Measurements from ENCODE around the gene SLC30A1. TPM values are rescaled to one million over a fixed set of nuclear protein-coding genes. Genes with fewer than 3 reads are reported as not detected.
A peak's percentile ranks its signal among the peaks of the same experiment; 100 is the strongest.

The SLC30A1 gene
- total and polyA plus RNA-seq, 2 of the 8 experiments (the other 6 are each of a cell fraction or from before 2014, with no cell fraction given): 4.5 to 14.0 TPM

DNA sequence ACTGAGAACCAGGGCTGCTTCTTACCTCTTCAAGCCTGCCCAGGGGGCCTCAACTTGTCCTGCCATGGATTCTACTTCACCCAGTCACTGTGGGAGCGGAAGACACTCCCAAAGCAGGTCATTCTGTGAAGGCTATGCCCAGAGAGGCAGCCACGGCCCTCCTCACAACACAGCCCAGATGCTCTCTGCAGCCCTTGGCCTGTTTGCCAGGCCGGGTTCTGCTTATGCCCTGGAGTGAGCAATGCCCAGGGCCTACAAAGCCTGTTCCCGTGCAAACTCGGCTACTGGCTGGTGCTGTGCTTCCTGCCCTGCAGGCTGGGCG is 33.8 kb upstream of the SLC30A1 start:
- H3K4me3 ChIP-seq (ENCODE audit: extremely low read depth in 1 of 4, insufficient read depth in 2 of 4, low read depth in 3 of 4, low read length in 4 of 4): no peak overlapping the region
- no peaks in the 10 kb centered on the region for H3K79me1 ChIP-seq (ENCODE audit: low read depth, low read length)
- DNase-seq (ENCODE audit: low read depth in 1 of 2, low spot score in 2 of 2) (no peak), FAIRE-seq (no peak)
- H2BK5ac ChIP-seq (ENCODE audit: low read depth, low read length): peak overlapping the region; percentile 35; the same call in 1 of the 2 replicates
- H3K4ac ChIP-seq (replicated peaks; ENCODE audit: insufficient read length, low read depth, low read length): no peak overlapping the region
- no peak overlapping the region for H4K91ac ChIP-seq (replicated peaks; ENCODE audit: insufficient read length, low read length)
- 0 out of 2 replicates have a peak overlapping the region, but pooled peaks have one; percentile 49 for H2AFZ ChIP-seq (ENCODE audit: low read length)
- H2AK5ac ChIP-seq (ENCODE audit: low read depth, low read length): no peak overlapping the region
- ChIA-PET CTCF (ENCODE audit: partially characterized antibody) (interaction anchor here (1.2 to 1.8 kb wide), 3 partner anchors 33 to 100 kb away, joined by 5 read pairs; no protein-coding TSS in a partner anchor), POLR2A (ENCODE audit: partially characterized antibody) (interaction anchor here (1.3 kb wide), 1 partner anchor 8 kb away, joined by 4 read pairs; no protein-coding TSS in a partner anchor)
- H3K23ac ChIP-seq (ENCODE audit: insufficient read length): no peak overlapping the region
- H3K4me1 ChIP-seq (replicated peaks in 1 of 4; ENCODE audit: control insufficient read depth in 3 of 4, insufficient read depth in 4 of 4, low read length in 3 of 4): no peaks in the 10 kb centered on the region; a peak in 2 of 7 replicates
- no peaks in the 10 kb centered on the region for H3K9me3 ChIP-seq (ENCODE audit: insufficient read depth in 2 of 2, low read depth in 1 of 2, low read length in 1 of 2)
- no peak overlapping the region for H2BK12ac ChIP-seq (ENCODE audit: low read depth, low read length)
- no peak overlapping the region for H3K9ac ChIP-seq (replicated peaks in 1 of 4; ENCODE audit: extremely low read depth in 1 of 4, low read depth in 3 of 4, low read length in 3 of 4)
- H2BK15ac ChIP-seq (ENCODE audit: low read length): no peak overlapping the region
- no peak overlapping the region; the same call in 1 of the 2 replicates for H2BK20ac ChIP-seq (ENCODE audit: low read length)
- no peaks in the 10 kb centered on the region for H4K20me1 ChIP-seq (replicated peaks in 1 of 2; ENCODE audit: control insufficient read depth in 1 of 2, insufficient read depth in 2 of 2, low read length in 2 of 2)
- no peaks in the 10 kb centered on the region for H3K23me2 ChIP-seq (ENCODE audit: low read depth, low read length)
- no peaks in the 10 kb centered on the region for H3K27me3 ChIP-seq (replicated peaks in 1 of 4; ENCODE audit: control insufficient read depth in 3 of 4, extremely low read depth in 1 of 4, insufficient read depth in 3 of 4, low read length in 3 of 4)
- no peaks in the 10 kb centered on the region for H3K79me2 ChIP-seq (ENCODE audit: control insufficient read depth in 1 of 2, insufficient read depth in 2 of 2, low read length in 2 of 2)
- H4K8ac ChIP-seq (ENCODE audit: extremely low read depth, insufficient read depth, low read length): no peak overlapping the region
- H3K14ac ChIP-seq (ENCODE audit: insufficient read length): no peak overlapping the region
- H3K4me2 ChIP-seq (ENCODE audit: insufficient read depth in 1 of 2, low read depth in 2 of 2, low read length in 2 of 2): no peak overlapping the region
- H3K36me3 ChIP-seq (ENCODE audit: control insufficient read depth in 2 of 4, insufficient read depth in 4 of 4, low read length in 3 of 4): no peaks in the 10 kb centered on the region
- peak overlapping the region; percentile 48; the same call in 1 of the 2 replicates for H3K18ac ChIP-seq (ENCODE audit: extremely low read depth, low read length)
- WGBS, 2 experiments (ENCODE audit: extremely low coverage in 1 of 2, insufficient coverage in 1 of 2, insufficient read length in 1 of 2, insufficient replicate concordance in 2 of 2, low coverage in 1 of 2, low lambda C conversion rate in 2 of 2, missing lambda C conversion rate in 1 of 2): 88% methylated on average over 6 of the region's 6 CpGs; no CpG with 5 or more reads in 1 of the 2 experiments
- H2BK120ac ChIP-seq (replicated peaks; ENCODE audit: low read depth, low read length): no peak overlapping the region
- no peak overlapping the region for H3K27ac ChIP-seq (ENCODE audit: low read depth, low read length)
- H3K56ac ChIP-seq (replicated peaks; ENCODE audit: insufficient read length, low read depth, low read length): no peak overlapping the region
- H4K5ac ChIP-seq (ENCODE audit: insufficient read length, low read depth, low read length): no peak overlapping the region
- no peak for TF ChIP-seq GABPA (IDR thresholded peaks at IDR 0.05; ENCODE audit: borderline replicate concordance, insufficient read depth, low read length)
- no peak for TF ChIP-seq SP1 (IDR thresholded peaks at IDR 0.05; ENCODE audit: low read depth, low read length)
- no peak for TF ChIP-seq RAD21 (IDR thresholded peaks at IDR 0.05 in 1 of 2, conservative IDR thresholded peaks at IDR 0.05 in 1 of 2; ENCODE audit: low read depth in 2 of 2, low read length in 2 of 2)
